ENCODE data around the gene MRPL12. TPM values are rescaled to one million over a fixed set of nuclear protein-coding genes. Genes with fewer than 3 reads are reported as not detected.

MRPL12 gene
- total and polyA plus RNA-seq, 4 donors = 9.1 to 121 (median 59.3) TPM

- Histone ChIP-seq H3K36me3 (ENCODE audit: control insufficient read depth in 4 of 4, insufficient read depth in 3 of 4, low read depth in 1 of 4, low read length in 3 of 4) (peaks cover 5 to 30% (median 12%) of the 10 kb centered on the region in 4 donors), H3K27ac (ENCODE audit: low read depth in 1 of 2, low read length in 2 of 2) (no peak overlapping the region), H3K27me3 (ENCODE audit: control insufficient read depth in 4 of 4, insufficient read depth in 4 of 4, low read length in 3 of 4) (no peaks in the 10 kb centered on the region), H3K9ac (ENCODE audit: low read depth in 1 of 2, low read length in 2 of 2) (no peak overlapping the region), H3K4me3 (ENCODE audit: low read depth in 1 of 3, low read length in 3 of 3) (no peak overlapping the region), H3K4me1 (ENCODE audit: control insufficient read depth in 4 of 4, insufficient read depth in 4 of 4, low read length in 3 of 4) (peaks cover 11 to 25% (median 18%) of the 10 kb centered on the region in 4 donors), H3K9me3 (ENCODE audit: control insufficient read depth in 4 of 4, low read length in 3 of 4) (no peaks in the 10 kb centered on the region)
- 90% methylated on average over 18 of the region's 18 CpGs for WGBS
- TF ChIP-seq TAF1 (conservative IDR thresholded peaks at IDR 0.05) = no peak
- no peak for TF ChIP-seq FOXA1 (IDR thresholded peaks at IDR 0.05)
- no peak for TF ChIP-seq FOXA2 (IDR thresholded peaks at IDR 0.05)
- no peak for TF ChIP-seq REST (IDR thresholded peaks at IDR 0.05)
- no peak for TF ChIP-seq EGR1 (IDR thresholded peaks at IDR 0.05; ENCODE audit: low read depth in 2 of 2)
- TF ChIP-seq, protein P1, sequence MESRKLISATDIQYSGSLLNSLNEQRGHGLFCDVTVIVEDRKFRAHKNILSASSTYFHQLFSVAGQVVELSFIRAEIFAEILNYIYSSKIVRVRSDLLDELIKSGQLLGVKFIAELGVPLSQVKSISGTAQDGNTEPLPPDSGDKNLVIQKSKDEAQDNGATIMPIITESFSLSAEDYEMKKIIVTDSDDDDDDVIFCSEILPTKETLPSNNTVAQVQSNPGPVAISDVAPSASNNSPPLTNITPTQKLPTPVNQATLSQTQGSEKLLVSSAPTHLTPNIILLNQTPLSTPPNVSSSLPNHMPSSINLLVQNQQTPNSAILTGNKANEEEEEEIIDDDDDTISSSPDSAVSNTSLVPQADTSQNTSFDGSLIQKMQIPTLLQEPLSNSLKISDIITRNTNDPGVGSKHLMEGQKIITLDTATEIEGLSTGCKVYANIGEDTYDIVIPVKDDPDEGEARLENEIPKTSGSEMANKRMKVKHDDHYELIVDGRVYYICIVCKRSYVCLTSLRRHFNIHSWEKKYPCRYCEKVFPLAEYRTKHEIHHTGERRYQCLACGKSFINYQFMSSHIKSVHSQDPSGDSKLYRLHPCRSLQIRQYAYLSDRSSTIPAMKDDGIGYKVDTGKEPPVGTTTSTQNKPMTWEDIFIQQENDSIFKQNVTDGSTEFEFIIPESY (IDR thresholded peaks at IDR 0.05) = no peak
- TF ChIP-seq, protein P2, sequence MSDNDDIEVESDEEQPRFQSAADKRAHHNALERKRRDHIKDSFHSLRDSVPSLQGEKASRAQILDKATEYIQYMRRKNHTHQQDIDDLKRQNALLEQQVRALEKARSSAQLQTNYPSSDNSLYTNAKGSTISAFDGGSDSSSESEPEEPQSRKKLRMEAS (IDR thresholded peaks at IDR 0.05) = no peak
- TF ChIP-seq CTCF (IDR thresholded peaks at IDR 0.05; ENCODE audit: low read depth, low read length, missing input control) = no peak
- TF ChIP-seq GABPA (IDR thresholded peaks at IDR 0.05 in 1 of 2, conservative IDR thresholded peaks at IDR 0.05 in 1 of 2) = no peak
- TF ChIP-seq, protein P3, sequence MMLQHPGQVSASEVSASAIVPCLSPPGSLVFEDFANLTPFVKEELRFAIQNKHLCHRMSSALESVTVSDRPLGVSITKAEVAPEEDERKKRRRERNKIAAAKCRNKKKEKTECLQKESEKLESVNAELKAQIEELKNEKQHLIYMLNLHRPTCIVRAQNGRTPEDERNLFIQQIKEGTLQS (IDR thresholded peaks at IDR 0.05) = no peak
- TF ChIP-seq HNF4G (IDR thresholded peaks at IDR 0.05) = no peak
- TF ChIP-seq SP1 (IDR thresholded peaks at IDR 0.05) = no peak
- TF ChIP-seq NR2F2 (IDR thresholded peaks at IDR 0.05) = no peak
- no peak for TF ChIP-seq HNF4A (conservative IDR thresholded peaks at IDR 0.05)
- no peak for TF ChIP-seq RAD21 (IDR thresholded peaks at IDR 0.05)
- no peak for TF ChIP-seq YY1 (IDR thresholded peaks at IDR 0.05)
- TF ChIP-seq RXRA (IDR thresholded peaks at IDR 0.05) = no peak
- TF ChIP-seq JUND (IDR thresholded peaks at IDR 0.05) = no peak
- no peak for DNase-seq (ENCODE audit: low spot score)
These were observed 35.4 kb upstream of the MRPL12 start for GRCh38 chr17:81667754-81668153.

Measured in liver (tissue), 9 donors.